Measurements from ENCODE around the gene TENT5C.

Gene TENT5C

GRCh38 chr1:117559139-117559538, 46.7 kb upstream of the TENT5C start:
- DNase-seq (ENCODE audit: low read depth in 1 of 2, low spot score in 1 of 2): no peak
- TF ChIP-seq POLR2AphosphoS5 (IDR thresholded peaks at IDR 0.05; ENCODE audit: low read depth) (no peak), REST (IDR thresholded peaks at IDR 0.05; ENCODE audit: insufficient replicate concordance, low read depth) (no peak), SPI1 (IDR thresholded peaks at IDR 0.05; ENCODE audit: borderline replicate concordance, low read depth) (no peak), GABPA (IDR thresholded peaks at IDR 0.05; ENCODE audit: low read depth) (no peak)
- TF ChIP-seq, protein P1, sequence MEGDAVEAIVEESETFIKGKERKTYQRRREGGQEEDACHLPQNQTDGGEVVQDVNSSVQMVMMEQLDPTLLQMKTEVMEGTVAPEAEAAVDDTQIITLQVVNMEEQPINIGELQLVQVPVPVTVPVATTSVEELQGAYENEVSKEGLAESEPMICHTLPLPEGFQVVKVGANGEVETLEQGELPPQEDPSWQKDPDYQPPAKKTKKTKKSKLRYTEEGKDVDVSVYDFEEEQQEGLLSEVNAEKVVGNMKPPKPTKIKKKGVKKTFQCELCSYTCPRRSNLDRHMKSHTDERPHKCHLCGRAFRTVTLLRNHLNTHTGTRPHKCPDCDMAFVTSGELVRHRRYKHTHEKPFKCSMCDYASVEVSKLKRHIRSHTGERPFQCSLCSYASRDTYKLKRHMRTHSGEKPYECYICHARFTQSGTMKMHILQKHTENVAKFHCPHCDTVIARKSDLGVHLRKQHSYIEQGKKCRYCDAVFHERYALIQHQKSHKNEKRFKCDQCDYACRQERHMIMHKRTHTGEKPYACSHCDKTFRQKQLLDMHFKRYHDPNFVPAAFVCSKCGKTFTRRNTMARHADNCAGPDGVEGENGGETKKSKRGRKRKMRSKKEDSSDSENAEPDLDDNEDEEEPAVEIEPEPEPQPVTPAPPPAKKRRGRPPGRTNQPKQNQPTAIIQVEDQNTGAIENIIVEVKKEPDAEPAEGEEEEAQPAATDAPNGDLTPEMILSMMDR (IDR thresholded peaks at IDR 0.05; ENCODE audit: insufficient read depth, low read length): no peak
- Histone ChIP-seq H3K4me3 (replicated peaks; ENCODE audit: insufficient read depth, low read length) (no peak overlapping the region), H3K27ac (replicated peaks) (no peak overlapping the region), H3K27me3 (ENCODE audit: insufficient read depth, poor library complexity, severe bottlenecking) (no peaks in the 10 kb centered on the region)

DNA sequence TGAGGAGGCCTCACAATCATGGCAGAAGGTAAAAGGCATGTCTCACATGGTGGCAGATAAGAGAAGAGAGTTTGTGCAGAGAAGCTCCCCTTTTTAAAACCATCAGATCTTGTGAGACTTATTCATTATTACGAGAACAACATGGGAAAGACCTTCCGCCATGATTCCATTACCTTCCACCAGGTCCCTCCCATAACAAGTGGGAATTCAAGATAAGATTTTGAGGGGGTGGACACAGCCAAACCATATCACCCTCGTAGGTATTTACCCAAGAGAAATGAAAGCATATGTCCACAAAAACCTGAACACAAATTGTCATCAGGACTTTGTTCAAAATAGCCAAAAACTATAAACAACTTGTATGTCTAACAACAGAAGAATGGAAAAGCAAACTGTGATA, 45.9 kb upstream of the TENT5C start:
- no peaks in the 10 kb centered on the region for H3K27me3 ChIP-seq (ENCODE audit: insufficient read depth, poor library complexity, severe bottlenecking)
- no peak for DNase-seq (ENCODE audit: low read depth in 1 of 2, low spot score in 1 of 2)
- TF ChIP-seq, protein P1 (IDR thresholded peaks at IDR 0.05; ENCODE audit: insufficient read depth, low read length): no peak
- TF ChIP-seq GABPA (IDR thresholded peaks at IDR 0.05; ENCODE audit: low read depth): no peak
- no peak for TF ChIP-seq REST (IDR thresholded peaks at IDR 0.05; ENCODE audit: insufficient replicate concordance, low read depth)
- TF ChIP-seq SPI1 (IDR thresholded peaks at IDR 0.05; ENCODE audit: borderline replicate concordance, low read depth): no peak
- no peak for TF ChIP-seq POLR2AphosphoS5 (IDR thresholded peaks at IDR 0.05; ENCODE audit: low read depth)
- no peak overlapping the region for H3K27ac ChIP-seq (replicated peaks)
- no peak overlapping the region for H3K4me3 ChIP-seq (replicated peaks; ENCODE audit: insufficient read depth, low read length)

DNA sequence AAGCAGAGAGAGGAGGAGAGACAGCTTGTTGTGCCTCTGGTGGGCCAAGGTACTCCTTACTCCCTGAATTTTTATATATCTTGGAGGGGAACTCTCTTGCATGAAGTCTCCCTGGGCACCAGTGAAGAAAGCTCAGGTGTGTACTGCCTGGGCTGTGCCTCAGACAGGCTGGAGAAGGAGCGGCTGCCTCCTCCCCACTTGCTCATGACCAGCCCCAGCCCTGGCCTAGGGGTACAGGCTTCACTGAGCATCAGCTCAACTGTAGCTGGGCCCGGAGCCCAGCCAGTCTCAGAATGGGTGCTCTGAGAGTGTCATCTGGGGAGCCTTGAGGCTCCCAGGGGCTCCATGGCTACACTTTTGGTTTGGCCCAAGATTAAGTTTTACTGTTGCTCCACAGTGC, 44.8 kb upstream of the TENT5C start:
- Histone ChIP-seq H3K27ac (replicated peaks) (no peak overlapping the region), H3K4me3 (replicated peaks; ENCODE audit: insufficient read depth, low read length) (no peak overlapping the region), H3K27me3 (ENCODE audit: insufficient read depth, poor library complexity, severe bottlenecking) (no peaks in the 10 kb centered on the region)
- DNase-seq (ENCODE audit: low read depth in 1 of 2, low spot score in 1 of 2): no peak
- TF ChIP-seq REST (IDR thresholded peaks at IDR 0.05; ENCODE audit: insufficient replicate concordance, low read depth) (no peak), SPI1 (IDR thresholded peaks at IDR 0.05; ENCODE audit: borderline replicate concordance, low read depth) (no peak)

DNA sequence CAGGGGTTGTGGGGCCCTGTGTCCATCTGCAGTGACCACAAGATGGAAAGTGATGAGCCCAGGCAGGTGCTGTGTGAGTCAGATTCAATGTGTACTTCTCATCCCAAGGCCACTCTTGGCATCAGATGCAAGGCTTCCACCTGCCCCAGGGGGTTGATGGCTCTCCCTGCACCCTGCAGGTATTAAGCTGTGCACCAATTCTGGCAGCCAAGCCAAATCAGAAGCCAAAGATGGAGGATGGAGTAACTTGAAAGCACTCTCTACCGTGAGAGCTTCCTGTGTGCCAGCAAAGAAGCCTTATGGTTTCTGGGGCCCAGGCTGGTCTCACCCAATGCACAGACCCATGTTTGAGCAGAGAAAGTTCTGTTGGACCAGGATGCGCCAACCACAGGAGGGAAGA, 44.3 kb upstream of the TENT5C start:
- no peak for TF ChIP-seq REST (IDR thresholded peaks at IDR 0.05; ENCODE audit: insufficient replicate concordance, low read depth)
- TF ChIP-seq SPI1 (IDR thresholded peaks at IDR 0.05; ENCODE audit: borderline replicate concordance, low read depth): no peak
- no peak for TF ChIP-seq GABPA (IDR thresholded peaks at IDR 0.05; ENCODE audit: low read depth)
- no peak for TF ChIP-seq POLR2AphosphoS5 (IDR thresholded peaks at IDR 0.05; ENCODE audit: low read depth)
- TF ChIP-seq, protein P1 (IDR thresholded peaks at IDR 0.05; ENCODE audit: insufficient read depth, low read length): no peak
- DNase-seq (ENCODE audit: low read depth in 1 of 2, low spot score in 1 of 2): no peak
- Histone ChIP-seq H3K27me3 (ENCODE audit: insufficient read depth, poor library complexity, severe bottlenecking) (no peaks in the 10 kb centered on the region), H3K27ac (replicated peaks) (no peak overlapping the region), H3K4me3 (replicated peaks; ENCODE audit: insufficient read depth, low read length) (no peak overlapping the region)
